ENCODE measurements around the gene DCTN4. TPM values are rescaled to one million over a fixed set of nuclear protein-coding genes. Genes with fewer than 3 reads are reported as not detected.

The DCTN4 gene
- total and polyA plus RNA-seq, 9 of the 15 experiments (the other 6 are each of a cell fraction or from before 2014, with no cell fraction given) = 20.4 to 64.9 (median 49.9) TPM

GRCh38 chr5:150676578-150676977, 82.2 kb downstream of the DCTN4 start:
- H3K27ac ChIP-seq (ENCODE audit: extremely low read depth, low read depth, low read length) = no peak overlapping the region
- H3K79me2 ChIP-seq (ENCODE audit: control insufficient read depth, insufficient read depth, low read length) = no peaks in the 10 kb centered on the region
- no peaks in the 10 kb centered on the region for H3K36me3 ChIP-seq (ENCODE audit: control insufficient read depth, insufficient read depth, low read length)
- intact Hi-C loops (cut with micrococcal nuclease) = no loop called here
- no peak for TF ChIP-seq RNF2 (IDR thresholded peaks at IDR 0.05)
- TF ChIP-seq JUND (IDR thresholded peaks at IDR 0.05; ENCODE audit: borderline replicate concordance, low read depth, low read length) = no peak
- TF ChIP-seq JUND (tag; IDR thresholded peaks at IDR 0.05; ENCODE audit: borderline replicate concordance, low read depth, low read length) = no peak
- TF ChIP-seq ETV5 (CRISPR knock-in tag; IDR thresholded peaks at IDR 0.05; ENCODE audit: low read depth) = no peak
- ChIA-PET POLR2A (interaction anchor here (0.6 kb wide), 1 partner anchor 312 kb away, joined by 3 read pairs; no protein-coding TSS in a partner anchor), CTCF (ENCODE audit: low intra/inter-chr PET ratio) (no interaction called here)
- no peaks in the 10 kb centered on the region for H3K9me1 ChIP-seq (ENCODE audit: control insufficient read depth, insufficient read depth, low read length)
- no peak for ATAC-seq
- H2AFZ ChIP-seq (ENCODE audit: low read depth, low read length) = no peak overlapping the region
- H4K20me1 ChIP-seq (replicated peaks; ENCODE audit: control insufficient read depth, insufficient read depth, low read length) = no peaks in the 10 kb centered on the region
- H3K4me3 ChIP-seq = no peak overlapping the region
- no peaks in the 10 kb centered on the region for H3K9me3 ChIP-seq (replicated peaks; ENCODE audit: control insufficient read depth, insufficient read depth, low read depth, low read length)
- peaks cover 1 to 9% of the 10 kb centered on the region in 2 experiments; a peak in 3 of 5 replicates for H3K27me3 ChIP-seq (ENCODE audit: control insufficient read depth in 2 of 2, insufficient read depth in 2 of 2, low read length in 2 of 2)
- H3K9ac ChIP-seq (ENCODE audit: insufficient read depth in 1 of 2, low read depth in 2 of 2, low read length in 2 of 2) = no peak overlapping the region; a peak in 1 of 4 replicates
- FAIRE-seq = no peak
- no peak overlapping the region for H3K4me2 ChIP-seq (ENCODE audit: insufficient read depth, low read length)
- BruUV-seq (replicated peaks) = no TSS peak
- no peak for DNase-seq (ENCODE audit: extremely low read depth in 1 of 4, low spot score in 3 of 4)
- H3K4me1 ChIP-seq (replicated peaks in 1 of 2; ENCODE audit: control insufficient read depth in 2 of 2, insufficient read depth in 2 of 2, low read length in 2 of 2) = peaks cover 0 to 8% of the 10 kb centered on the region in 2 experiments; a peak in 1 of 5 replicates
- in situ Hi-C loops (cut with MboI) = no loop called here
- WGBS (ENCODE audit: insufficient coverage, low coverage, missing lambda C conversion rate) = 21% methylated on average over 8 of the region's 9 CpGs

GRCh38 chr5:150675069-150675468, 83.7 kb downstream of the DCTN4 start:
- Histone ChIP-seq H3K9me3 (replicated peaks; ENCODE audit: control insufficient read depth, insufficient read depth, low read depth, low read length) (no peaks in the 10 kb centered on the region), H3K36me3 (ENCODE audit: control insufficient read depth, insufficient read depth, low read length) (no peaks in the 10 kb centered on the region), H3K4me3 (no peak overlapping the region), H3K9ac (ENCODE audit: insufficient read depth in 1 of 2, low read depth in 2 of 2, low read length in 2 of 2) (no peak overlapping the region), H2AFZ (ENCODE audit: low read depth, low read length) (no peak overlapping the region), H3K4me1 (replicated peaks in 1 of 2; ENCODE audit: control insufficient read depth in 2 of 2, insufficient read depth in 2 of 2, low read length in 2 of 2) (peaks cover 0 to 13% of the 10 kb centered on the region in 2 experiments; a peak in 2 of 5 replicates), H3K27me3 (ENCODE audit: control insufficient read depth in 2 of 2, insufficient read depth in 2 of 2, low read length in 2 of 2) (peaks cover 10 to 21% of the 10 kb centered on the region in 2 experiments; a peak in 3 of 5 replicates), H3K9me1 (ENCODE audit: control insufficient read depth, insufficient read depth, low read length) (no peaks in the 10 kb centered on the region), H4K20me1 (replicated peaks; ENCODE audit: control insufficient read depth, insufficient read depth, low read length) (no peaks in the 10 kb centered on the region), H3K4me2 (ENCODE audit: insufficient read depth, low read length) (no peak overlapping the region), H3K79me2 (ENCODE audit: control insufficient read depth, insufficient read depth, low read length) (no peaks in the 10 kb centered on the region), H3K27ac (ENCODE audit: extremely low read depth, low read depth, low read length) (no peak overlapping the region)
- no peak for FAIRE-seq
- in situ Hi-C loops (cut with MboI) (no loop called here), intact Hi-C loops (cut with micrococcal nuclease) (no loop called here)
- ChIA-PET POLR2A (interaction anchor here (0.6 to 0.7 kb wide), 3 partner anchors 26 to 1119 kb away, joined by 3 read pairs; partner anchors contain the start of gene RBM22), CTCF (ENCODE audit: low intra/inter-chr PET ratio) (no interaction called here)
- no peak for DNase-seq (ENCODE audit: extremely low read depth in 1 of 4, low spot score in 3 of 4)
- TF ChIP-seq ZNF778 (CRISPR knock-in tag; IDR thresholded peaks at IDR 0.05) (no peak), BHLHE40 (IDR thresholded peaks at IDR 0.05; ENCODE audit: low read length) (no peak)
- TF ChIP-seq, protein P1, sequence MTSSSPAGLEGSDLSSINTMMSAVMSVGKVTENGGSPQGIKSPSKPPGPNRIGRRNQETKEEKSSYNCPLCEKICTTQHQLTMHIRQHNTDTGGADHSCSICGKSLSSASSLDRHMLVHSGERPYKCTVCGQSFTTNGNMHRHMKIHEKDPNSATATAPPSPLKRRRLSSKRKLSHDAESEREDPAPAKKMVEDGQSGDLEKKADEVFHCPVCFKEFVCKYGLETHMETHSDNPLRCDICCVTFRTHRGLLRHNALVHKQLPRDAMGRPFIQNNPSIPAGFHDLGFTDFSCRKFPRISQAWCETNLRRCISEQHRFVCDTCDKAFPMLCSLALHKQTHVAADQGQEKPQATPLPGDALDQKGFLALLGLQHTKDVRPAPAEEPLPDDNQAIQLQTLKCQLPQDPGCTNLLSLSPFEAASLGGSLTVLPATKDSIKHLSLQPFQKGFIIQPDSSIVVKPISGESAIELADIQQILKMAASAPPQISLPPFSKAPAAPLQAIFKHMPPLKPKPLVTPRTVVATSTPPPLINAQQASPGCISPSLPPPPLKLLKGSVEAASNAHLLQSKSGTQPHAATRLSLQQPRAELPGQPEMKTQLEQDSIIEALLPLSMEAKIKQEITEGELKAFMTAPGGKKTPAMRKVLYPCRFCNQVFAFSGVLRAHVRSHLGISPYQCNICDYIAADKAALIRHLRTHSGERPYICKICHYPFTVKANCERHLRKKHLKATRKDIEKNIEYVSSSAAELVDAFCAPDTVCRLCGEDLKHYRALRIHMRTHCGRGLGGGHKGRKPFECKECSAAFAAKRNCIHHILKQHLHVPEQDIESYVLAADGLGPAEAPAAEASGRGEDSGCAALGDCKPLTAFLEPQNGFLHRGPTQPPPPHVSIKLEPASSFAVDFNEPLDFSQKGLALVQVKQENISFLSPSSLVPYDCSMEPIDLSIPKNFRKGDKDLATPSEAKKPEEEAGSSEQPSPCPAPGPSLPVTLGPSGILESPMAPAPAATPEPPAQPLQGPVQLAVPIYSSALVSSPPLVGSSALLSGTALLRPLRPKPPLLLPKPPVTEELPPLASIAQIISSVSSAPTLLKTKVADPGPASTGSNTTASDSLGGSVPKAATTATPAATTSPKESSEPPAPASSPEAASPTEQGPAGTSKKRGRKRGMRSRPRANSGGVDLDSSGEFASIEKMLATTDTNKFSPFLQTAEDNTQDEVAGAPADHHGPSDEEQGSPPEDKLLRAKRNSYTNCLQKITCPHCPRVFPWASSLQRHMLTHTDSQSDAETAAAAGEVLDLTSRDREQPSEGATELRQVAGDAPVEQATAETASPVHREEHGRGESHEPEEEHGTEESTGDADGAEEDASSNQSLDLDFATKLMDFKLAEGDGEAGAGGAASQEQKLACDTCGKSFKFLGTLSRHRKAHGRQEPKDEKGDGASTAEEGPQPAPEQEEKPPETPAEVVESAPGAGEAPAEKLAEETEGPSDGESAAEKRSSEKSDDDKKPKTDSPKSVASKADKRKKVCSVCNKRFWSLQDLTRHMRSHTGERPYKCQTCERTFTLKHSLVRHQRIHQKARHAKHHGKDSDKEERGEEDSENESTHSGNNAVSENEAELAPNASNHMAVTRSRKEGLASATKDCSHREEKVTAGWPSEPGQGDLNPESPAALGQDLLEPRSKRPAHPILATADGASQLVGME (CRISPR knock-in tag; IDR thresholded peaks at IDR 0.05) = no peak
- no TSS peak for BruUV-seq (replicated peaks)
- 44% methylated on average over 6 of the region's 6 CpGs for WGBS (ENCODE audit: insufficient coverage, low coverage, missing lambda C conversion rate)
- ATAC-seq = no peak
